Stomach (tissue), 4 donors: ENCODE measurements around the gene SOX10.

Experiments
- CTCF ChIP-seq, 7 experiments: fragments of 450-650 bp in 4 of 7; fragments of 200-600 bp in 3 of 7; sonication (generic) in 3 of 7; IDR thresholded peaks; one replicate each; pipeline ENCODE4 v1.5.1; 2016 to 2019; ENCODE audit warnings: antibody characterized with exemption in 7 of 7, control low read depth in 2 of 7, mild to moderate bottlenecking in 1 of 7
- EP300 ChIP-seq: sonication (generic); formaldehyde crosslinking; IDR thresholded peaks from one replicate; pipeline ENCODE4 v1.6.1; 2017; ENCODE audit warnings: antibody characterized with exemption
- POLR2A ChIP-seq, 4 donors: fragments of 450-650 bp; IDR thresholded peaks; one replicate each; pipeline ENCODE4 v1.6.1; 2016; ENCODE audit warnings: antibody characterized with exemption in 4 of 4, control low read depth in 2 of 4, mild to moderate bottlenecking in 1 of 4, moderate library complexity in 1 of 4

- TF ChIP-seq CTCF (IDR thresholded peaks at IDR 0.05) = no peak
- TF ChIP-seq EP300 = no peak
- no peak for TF ChIP-seq POLR2A (IDR thresholded peaks at IDR 0.05)
Observed at GRCh38 chr22:38025514-38025913, 41.2 kb upstream of the SOX10 start.
